ENCODE data around the gene LRRC55.

The LRRC55 gene

DNA sequence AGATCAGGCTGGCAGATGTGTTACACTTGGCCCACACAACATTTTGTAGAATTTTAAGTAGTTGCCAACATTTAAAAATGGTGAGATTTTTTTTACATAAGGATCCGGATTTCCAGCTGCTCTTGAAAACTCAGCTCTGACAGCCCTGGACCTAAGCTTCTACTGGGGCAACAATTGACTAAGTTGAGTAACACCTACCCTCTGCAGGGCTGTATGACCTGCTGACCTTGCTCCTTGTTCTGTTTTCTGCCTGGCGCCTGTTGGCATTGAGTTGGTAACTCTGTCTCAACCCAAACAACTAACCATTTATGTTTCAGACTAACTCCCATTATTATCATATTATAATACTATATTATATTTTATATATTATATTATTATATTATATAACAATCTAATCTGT, 21.1 kb upstream of the LRRC55 start (continued):
- no peak for TF ChIP-seq ZNF138 (tag by site-specific recombination; IDR thresholded peaks at IDR 0.05; ENCODE audit: borderline replicate concordance)
- TF ChIP-seq ZNF202 (tag by site-specific recombination; IDR thresholded peaks at IDR 0.05; ENCODE audit: borderline replicate concordance): no peak
- TF ChIP-seq WT1 (tag by site-specific recombination; IDR thresholded peaks at IDR 0.05): no peak
- TF ChIP-seq ZNF266 (tag by site-specific recombination; IDR thresholded peaks at IDR 0.05; ENCODE audit: low read depth): no peak
- TF ChIP-seq, protein P1, sequence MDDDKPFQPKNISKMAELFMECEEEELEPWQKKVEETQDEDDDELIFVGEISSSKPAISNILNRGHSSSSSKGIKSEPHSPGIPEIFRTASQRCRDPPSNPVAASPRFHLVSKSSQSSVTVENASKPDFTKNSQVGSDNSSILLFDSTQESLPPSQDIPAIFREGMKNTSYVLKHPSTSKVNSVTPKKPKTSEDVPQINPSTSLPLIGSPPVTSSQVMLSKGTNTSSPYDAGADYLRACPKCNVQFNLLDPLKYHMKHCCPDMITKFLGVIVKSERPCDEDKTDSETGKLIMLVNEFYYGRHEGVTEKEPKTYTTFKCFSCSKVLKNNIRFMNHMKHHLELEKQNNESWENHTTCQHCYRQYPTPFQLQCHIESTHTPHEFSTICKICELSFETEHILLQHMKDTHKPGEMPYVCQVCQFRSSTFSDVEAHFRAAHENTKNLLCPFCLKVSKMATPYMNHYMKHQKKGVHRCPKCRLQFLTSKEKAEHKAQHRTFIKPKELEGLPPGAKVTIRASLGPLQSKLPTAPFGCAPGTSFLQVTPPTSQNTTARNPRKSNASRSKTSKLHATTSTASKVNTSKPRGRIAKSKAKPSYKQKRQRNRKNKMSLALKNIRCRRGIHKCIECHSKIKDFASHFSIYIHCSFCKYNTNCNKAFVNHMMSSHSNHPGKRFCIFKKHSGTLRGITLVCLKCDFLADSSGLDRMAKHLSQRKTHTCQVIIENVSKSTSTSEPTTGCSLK (tag by site-specific recombination; IDR thresholded peaks at IDR 0.05): no peak
- TF ChIP-seq ZNF174 (tag by site-specific recombination; IDR thresholded peaks at IDR 0.05): no peak

DNA sequence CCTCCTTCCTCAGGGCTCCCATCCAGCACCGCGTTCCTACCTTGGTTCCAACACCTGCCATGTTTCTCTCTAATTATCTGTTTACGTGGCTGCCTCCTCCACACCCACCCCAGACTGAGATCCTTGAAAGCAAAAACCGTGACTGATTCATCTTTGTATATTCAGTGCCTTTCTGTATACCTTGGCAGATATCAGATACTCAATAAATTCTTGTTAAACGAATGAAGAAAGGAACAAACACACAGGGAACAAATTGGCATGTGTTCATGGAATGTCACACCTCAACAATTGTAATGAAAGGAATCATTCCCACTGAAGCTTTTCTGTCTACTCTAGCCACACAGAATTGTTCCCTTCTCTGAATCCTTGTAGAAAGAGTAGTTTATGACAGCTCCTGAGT, 20.4 kb upstream of the LRRC55 start:
- Histone ChIP-seq H3K9me3 (ENCODE audit: control insufficient read depth, insufficient read depth, low read depth, low read length) (no peaks in the 10 kb centered on the region), H3K4me3 (ENCODE audit: low read depth, low read length) (no peak overlapping the region), H3K36me3 (ENCODE audit: control insufficient read depth in 2 of 2, insufficient read depth in 1 of 2, low read length in 2 of 2) (no peaks in the 10 kb centered on the region), H3K27ac (ENCODE audit: extremely low read depth, low read depth, low read length) (no peak overlapping the region), H3K4me1 (ENCODE audit: control insufficient read depth, insufficient read depth, low read length) (no peaks in the 10 kb centered on the region)
- no peak for TF ChIP-seq HOXD13 (CRISPR knock-in tag; IDR thresholded peaks at IDR 0.05; ENCODE audit: borderline replicate concordance)
- no peak for TF ChIP-seq ZNF560 (tag by site-specific recombination; IDR thresholded peaks at IDR 0.05; ENCODE audit: borderline replicate concordance)
- TF ChIP-seq ZNF354C (tag by site-specific recombination; IDR thresholded peaks at IDR 0.05; ENCODE audit: borderline replicate concordance, low read depth): no peak
- no peak for TF ChIP-seq ZNF510 (tag by site-specific recombination; IDR thresholded peaks at IDR 0.05; ENCODE audit: insufficient replicate concordance)
- no peak for TF ChIP-seq ZNF792 (tag by site-specific recombination; IDR thresholded peaks at IDR 0.05)
- no peak for TF ChIP-seq ZNF596 (tag by site-specific recombination; IDR thresholded peaks at IDR 0.05)
- no peak for TF ChIP-seq ZEB2 (tag by site-specific recombination; IDR thresholded peaks at IDR 0.05)
- TF ChIP-seq ZNF311 (tag by site-specific recombination; IDR thresholded peaks at IDR 0.05; ENCODE audit: borderline replicate concordance): no peak
- TF ChIP-seq, protein P2, sequence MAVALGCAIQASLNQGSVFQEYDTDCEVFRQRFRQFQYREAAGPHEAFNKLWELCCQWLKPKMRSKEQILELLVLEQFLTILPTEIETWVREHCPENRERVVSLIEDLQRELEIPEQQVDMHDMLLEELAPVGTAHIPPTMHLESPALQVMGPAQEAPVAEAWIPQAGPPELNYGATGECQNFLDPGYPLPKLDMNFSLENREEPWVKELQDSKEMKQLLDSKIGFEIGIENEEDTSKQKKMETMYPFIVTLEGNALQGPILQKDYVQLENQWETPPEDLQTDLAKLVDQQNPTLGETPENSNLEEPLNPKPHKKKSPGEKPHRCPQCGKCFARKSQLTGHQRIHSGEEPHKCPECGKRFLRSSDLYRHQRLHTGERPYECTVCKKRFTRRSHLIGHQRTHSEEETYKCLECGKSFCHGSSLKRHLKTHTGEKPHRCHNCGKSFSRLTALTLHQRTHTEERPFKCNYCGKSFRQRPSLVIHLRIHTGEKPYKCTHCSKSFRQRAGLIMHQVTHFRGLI (tag by site-specific recombination; IDR thresholded peaks at IDR 0.05): no peak
- TF ChIP-seq, protein P3, sequence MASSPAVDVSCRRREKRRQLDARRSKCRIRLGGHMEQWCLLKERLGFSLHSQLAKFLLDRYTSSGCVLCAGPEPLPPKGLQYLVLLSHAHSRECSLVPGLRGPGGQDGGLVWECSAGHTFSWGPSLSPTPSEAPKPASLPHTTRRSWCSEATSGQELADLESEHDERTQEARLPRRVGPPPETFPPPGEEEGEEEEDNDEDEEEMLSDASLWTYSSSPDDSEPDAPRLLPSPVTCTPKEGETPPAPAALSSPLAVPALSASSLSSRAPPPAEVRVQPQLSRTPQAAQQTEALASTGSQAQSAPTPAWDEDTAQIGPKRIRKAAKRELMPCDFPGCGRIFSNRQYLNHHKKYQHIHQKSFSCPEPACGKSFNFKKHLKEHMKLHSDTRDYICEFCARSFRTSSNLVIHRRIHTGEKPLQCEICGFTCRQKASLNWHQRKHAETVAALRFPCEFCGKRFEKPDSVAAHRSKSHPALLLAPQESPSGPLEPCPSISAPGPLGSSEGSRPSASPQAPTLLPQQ (tag by site-specific recombination; IDR thresholded peaks at IDR 0.05): no peak
- TF ChIP-seq SALL2 (tag by site-specific recombination; IDR thresholded peaks at IDR 0.05; ENCODE audit: borderline replicate concordance): no peak
- no peak for TF ChIP-seq ZIC2 (tag by site-specific recombination; IDR thresholded peaks at IDR 0.05)
- TF ChIP-seq, protein P4, sequence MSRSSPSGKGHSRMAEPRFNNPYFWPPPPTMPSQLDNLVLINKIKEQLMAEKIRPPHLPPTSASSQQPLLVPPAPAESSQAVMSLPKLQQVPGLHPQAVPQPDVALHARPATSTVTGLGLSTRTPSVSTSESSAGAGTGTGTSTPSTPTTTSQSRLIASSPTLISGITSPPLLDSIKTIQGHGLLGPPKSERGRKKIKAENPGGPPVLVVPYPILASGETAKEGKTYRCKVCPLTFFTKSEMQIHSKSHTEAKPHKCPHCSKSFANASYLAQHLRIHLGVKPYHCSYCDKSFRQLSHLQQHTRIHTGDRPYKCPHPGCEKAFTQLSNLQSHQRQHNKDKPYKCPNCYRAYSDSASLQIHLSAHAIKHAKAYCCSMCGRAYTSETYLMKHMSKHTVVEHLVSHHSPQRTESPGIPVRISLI (tag by site-specific recombination; IDR thresholded peaks at IDR 0.05): no peak
- TF ChIP-seq ZNF132 (tag by site-specific recombination; IDR thresholded peaks at IDR 0.05; ENCODE audit: borderline replicate concordance): no peak
- TF ChIP-seq, protein P5, sequence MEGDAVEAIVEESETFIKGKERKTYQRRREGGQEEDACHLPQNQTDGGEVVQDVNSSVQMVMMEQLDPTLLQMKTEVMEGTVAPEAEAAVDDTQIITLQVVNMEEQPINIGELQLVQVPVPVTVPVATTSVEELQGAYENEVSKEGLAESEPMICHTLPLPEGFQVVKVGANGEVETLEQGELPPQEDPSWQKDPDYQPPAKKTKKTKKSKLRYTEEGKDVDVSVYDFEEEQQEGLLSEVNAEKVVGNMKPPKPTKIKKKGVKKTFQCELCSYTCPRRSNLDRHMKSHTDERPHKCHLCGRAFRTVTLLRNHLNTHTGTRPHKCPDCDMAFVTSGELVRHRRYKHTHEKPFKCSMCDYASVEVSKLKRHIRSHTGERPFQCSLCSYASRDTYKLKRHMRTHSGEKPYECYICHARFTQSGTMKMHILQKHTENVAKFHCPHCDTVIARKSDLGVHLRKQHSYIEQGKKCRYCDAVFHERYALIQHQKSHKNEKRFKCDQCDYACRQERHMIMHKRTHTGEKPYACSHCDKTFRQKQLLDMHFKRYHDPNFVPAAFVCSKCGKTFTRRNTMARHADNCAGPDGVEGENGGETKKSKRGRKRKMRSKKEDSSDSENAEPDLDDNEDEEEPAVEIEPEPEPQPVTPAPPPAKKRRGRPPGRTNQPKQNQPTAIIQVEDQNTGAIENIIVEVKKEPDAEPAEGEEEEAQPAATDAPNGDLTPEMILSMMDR (tag by site-specific recombination; IDR thresholded peaks at IDR 0.05): no peak
- TF ChIP-seq, protein P6, sequence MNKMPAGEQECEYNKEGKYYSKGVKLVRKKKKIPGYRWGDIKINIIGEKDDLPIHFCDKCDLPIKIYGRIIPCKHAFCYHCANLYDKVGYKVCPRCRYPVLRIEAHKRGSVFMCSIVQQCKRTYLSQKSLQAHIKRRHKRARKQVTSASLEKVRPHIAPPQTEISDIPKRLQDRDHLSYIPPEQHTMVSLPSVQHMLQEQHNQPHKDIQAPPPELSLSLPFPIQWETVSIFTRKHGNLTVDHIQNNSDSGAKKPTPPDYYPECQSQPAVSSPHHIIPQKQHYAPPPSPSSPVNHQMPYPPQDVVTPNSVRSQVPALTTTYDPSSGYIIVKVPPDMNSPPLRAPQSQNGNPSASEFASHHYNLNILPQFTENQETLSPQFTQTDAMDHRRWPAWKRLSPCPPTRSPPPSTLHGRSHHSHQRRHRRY (tag by site-specific recombination; IDR thresholded peaks at IDR 0.05): no peak
- no peak for TF ChIP-seq ZNF366 (tag by site-specific recombination; conservative IDR thresholded peaks at IDR 0.05)
- no peak for TF ChIP-seq ZNF48 (tag by site-specific recombination; IDR thresholded peaks at IDR 0.05)
- TF ChIP-seq ZNF621 (tag by site-specific recombination; IDR thresholded peaks at IDR 0.05): no peak
- CTCF ChIA-PET: interaction anchor here (0.6 kb wide), 1 partner anchor 1803 kb away, joined by 3 read pairs; no protein-coding TSS in a partner anchor
- POLR2A ChIA-PET: interaction anchor here (0.5 kb wide), 1 partner anchor 144 kb away, joined by 3 read pairs; no protein-coding TSS in a partner anchor
